Measurements from ENCODE around the gene HYAL3. TPM values are rescaled to one million over a fixed set of nuclear protein-coding genes. Genes with fewer than 3 reads are reported as not detected.

The HYAL3 gene
- total and polyA plus RNA-seq, 2 of the 13 experiments (the other 11 are each of a cell fraction or from before 2014, with no cell fraction given) = 5.5 to 10.4 TPM

DNA sequence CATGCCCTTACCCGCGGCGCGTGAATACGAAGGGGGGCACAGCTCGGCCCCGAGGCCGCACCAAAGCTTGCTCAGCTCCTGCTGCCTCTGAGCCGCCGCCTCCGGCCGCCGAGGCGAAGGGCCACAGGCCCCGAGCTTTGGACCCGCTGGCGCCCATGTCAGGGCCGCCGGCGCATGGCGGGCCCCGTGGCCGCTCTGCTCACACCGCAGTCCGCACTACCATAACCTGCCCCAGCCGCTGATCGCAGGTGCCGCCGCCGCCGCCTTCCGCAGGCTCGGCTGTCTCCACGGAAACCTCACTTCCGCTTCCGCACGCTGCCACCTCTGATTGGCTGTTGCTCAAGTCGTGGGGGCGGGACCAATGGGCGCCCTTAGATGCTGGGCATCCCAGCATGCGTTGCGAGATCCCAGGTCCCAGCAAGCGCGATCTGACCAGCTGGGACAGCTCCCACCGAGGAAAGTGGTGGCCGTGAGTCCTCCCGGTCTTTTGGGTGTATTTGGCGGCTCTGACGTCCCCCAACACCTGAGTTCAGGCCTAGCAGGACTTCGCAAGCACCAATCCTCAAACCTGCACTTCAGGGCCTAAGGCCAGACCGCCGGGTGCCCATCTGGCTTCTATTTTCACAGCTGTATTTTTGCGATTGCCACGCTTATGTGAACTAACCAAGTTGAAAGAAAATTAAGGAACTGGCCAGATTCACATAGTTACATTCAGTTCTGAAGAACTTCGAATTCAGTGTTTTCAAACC is 28.9 kb upstream of the HYAL3 start, which contains the start of gene TUSC2 (continued):
- TF ChIP-seq, protein P1, sequence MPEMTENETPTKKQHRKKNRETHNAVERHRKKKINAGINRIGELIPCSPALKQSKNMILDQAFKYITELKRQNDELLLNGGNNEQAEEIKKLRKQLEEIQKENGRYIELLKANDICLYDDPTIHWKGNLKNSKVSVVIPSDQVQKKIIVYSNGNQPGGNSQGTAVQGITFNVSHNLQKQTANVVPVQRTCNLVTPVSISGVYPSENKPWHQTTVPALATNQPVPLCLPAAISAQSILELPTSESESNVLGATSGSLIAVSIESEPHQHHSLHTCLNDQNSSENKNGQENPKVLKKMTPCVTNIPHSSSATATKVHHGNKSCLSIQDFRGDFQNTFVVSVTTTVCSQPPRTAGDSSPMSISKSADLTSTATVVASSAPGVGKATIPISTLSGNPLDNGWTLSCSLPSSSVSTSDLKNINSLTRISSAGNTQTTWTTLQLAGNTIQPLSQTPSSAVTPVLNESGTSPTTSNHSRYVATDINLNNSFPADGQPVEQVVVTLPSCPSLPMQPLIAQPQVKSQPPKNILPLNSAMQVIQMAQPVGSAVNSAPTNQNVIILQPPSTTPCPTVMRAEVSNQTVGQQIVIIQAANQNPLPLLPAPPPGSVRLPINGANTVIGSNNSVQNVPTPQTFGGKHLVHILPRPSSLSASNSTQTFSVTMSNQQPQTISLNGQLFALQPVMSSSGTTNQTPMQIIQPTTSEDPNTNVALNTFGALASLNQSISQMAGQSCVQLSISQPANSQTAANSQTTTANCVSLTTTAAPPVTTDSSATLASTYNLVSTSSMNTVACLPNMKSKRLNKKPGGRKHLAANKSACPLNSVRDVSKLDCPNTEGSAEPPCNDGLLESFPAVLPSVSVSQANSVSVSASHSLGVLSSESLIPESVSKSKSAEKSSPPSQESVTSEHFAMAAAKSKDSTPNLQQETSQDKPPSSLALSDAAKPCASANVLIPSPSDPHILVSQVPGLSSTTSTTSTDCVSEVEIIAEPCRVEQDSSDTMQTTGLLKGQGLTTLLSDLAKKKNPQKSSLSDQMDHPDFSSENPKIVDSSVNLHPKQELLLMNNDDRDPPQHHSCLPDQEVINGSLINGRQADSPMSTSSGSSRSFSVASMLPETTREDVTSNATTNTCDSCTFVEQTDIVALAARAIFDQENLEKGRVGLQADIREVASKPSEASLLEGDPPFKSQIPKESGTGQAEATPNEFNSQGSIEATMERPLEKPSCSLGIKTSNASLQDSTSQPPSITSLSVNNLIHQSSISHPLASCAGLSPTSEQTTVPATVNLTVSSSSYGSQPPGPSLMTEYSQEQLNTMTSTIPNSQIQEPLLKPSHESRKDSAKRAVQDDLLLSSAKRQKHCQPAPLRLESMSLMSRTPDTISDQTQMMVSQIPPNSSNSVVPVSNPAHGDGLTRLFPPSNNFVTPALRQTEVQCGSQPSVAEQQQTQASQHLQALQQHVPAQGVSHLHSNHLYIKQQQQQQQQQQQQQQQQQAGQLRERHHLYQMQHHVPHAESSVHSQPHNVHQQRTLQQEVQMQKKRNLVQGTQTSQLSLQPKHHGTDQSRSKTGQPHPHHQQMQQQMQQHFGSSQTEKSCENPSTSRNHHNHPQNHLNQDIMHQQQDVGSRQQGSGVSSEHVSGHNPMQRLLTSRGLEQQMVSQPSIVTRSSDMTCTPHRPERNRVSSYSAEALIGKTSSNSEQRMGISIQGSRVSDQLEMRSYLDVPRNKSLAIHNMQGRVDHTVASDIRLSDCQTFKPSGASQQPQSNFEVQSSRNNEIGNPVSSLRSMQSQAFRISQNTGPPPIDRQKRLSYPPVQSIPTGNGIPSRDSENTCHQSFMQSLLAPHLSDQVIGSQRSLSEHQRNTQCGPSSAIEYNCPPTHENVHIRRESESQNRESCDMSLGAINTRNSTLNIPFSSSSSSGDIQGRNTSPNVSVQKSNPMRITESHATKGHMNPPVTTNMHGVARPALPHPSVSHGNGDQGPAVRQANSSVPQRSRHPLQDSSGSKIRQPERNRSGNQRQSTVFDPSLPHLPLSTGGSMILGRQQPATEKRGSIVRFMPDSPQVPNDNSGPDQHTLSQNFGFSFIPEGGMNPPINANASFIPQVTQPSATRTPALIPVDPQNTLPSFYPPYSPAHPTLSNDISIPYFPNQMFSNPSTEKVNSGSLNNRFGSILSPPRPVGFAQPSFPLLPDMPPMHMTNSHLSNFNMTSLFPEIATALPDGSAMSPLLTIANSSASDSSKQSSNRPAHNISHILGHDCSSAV (CRISPR knock-in tag; IDR thresholded peaks at IDR 0.05; ENCODE audit: borderline replicate concordance) = no peak
- TF ChIP-seq ZFP90 (CRISPR knock-in tag; IDR thresholded peaks at IDR 0.05; ENCODE audit: borderline replicate concordance) (no peak), ZNF354B (CRISPR knock-in tag; IDR thresholded peaks at IDR 0.05) (no peak), MAZ (IDR thresholded peaks at IDR 0.05; ENCODE audit: borderline replicate concordance, low read depth, low read length) (no peak), MAZ (CRISPR knock-in tag; IDR thresholded peaks at IDR 0.05; ENCODE audit: low read depth) (peak; percentile 75), ZNF546 (CRISPR knock-in tag; conservative IDR thresholded peaks at IDR 0.05) (no peak), KDM3A (CRISPR knock-in tag; IDR thresholded peaks at IDR 0.05; ENCODE audit: low read depth) (peak; percentile 74; the same call in 1 of the 2 replicates), RFX3 (CRISPR knock-in tag; IDR thresholded peaks at IDR 0.05) (no peak), NRL (CRISPR knock-in tag; IDR thresholded peaks at IDR 0.05; ENCODE audit: borderline replicate concordance) (peak; percentile 38; the same call in 1 of the 2 replicates), KAT2B (IDR thresholded peaks at IDR 0.05; ENCODE audit: borderline replicate concordance, low read depth, low read length) (no peak), POLR2AphosphoS2 (IDR thresholded peaks at IDR 0.05; ENCODE audit: low read depth, low read length) (no peak), ZNF30 (CRISPR knock-in tag; IDR thresholded peaks at IDR 0.05) (no peak), NCOR1 (IDR thresholded peaks at IDR 0.05; ENCODE audit: borderline replicate concordance, low read length) (no peak), JDP2 (CRISPR knock-in tag; IDR thresholded peaks at IDR 0.05; ENCODE audit: borderline replicate concordance) (no peak), ZNF709 (CRISPR knock-in tag; IDR thresholded peaks at IDR 0.05) (no peak), ZNF441 (CRISPR knock-in tag; IDR thresholded peaks at IDR 0.05; ENCODE audit: borderline replicate concordance) (no peak)
- TF ChIP-seq, protein P2, sequence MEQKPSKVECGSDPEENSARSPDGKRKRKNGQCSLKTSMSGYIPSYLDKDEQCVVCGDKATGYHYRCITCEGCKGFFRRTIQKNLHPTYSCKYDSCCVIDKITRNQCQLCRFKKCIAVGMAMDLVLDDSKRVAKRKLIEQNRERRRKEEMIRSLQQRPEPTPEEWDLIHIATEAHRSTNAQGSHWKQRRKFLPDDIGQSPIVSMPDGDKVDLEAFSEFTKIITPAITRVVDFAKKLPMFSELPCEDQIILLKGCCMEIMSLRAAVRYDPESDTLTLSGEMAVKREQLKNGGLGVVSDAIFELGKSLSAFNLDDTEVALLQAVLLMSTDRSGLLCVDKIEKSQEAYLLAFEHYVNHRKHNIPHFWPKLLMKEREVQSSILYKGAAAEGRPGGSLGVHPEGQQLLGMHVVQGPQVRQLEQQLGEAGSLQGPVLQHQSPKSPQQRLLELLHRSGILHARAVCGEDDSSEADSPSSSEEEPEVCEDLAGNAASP (CRISPR knock-in tag; IDR thresholded peaks at IDR 0.05; ENCODE audit: borderline replicate concordance) = peak; percentile 45
- TF ChIP-seq, protein P3, sequence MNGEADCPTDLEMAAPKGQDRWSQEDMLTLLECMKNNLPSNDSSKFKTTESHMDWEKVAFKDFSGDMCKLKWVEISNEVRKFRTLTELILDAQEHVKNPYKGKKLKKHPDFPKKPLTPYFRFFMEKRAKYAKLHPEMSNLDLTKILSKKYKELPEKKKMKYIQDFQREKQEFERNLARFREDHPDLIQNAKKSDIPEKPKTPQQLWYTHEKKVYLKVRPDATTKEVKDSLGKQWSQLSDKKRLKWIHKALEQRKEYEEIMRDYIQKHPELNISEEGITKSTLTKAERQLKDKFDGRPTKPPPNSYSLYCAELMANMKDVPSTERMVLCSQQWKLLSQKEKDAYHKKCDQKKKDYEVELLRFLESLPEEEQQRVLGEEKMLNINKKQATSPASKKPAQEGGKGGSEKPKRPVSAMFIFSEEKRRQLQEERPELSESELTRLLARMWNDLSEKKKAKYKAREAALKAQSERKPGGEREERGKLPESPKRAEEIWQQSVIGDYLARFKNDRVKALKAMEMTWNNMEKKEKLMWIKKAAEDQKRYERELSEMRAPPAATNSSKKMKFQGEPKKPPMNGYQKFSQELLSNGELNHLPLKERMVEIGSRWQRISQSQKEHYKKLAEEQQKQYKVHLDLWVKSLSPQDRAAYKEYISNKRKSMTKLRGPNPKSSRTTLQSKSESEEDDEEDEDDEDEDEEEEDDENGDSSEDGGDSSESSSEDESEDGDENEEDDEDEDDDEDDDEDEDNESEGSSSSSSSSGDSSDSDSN (CRISPR knock-in tag; IDR thresholded peaks at IDR 0.05) = peak; percentile 25
